Trophoblast cell (in vitro differentiated cells and primary cell): ENCODE measurements around the gene FBXL17.

Source experiments
- DNase-seq, 2 donors: peaks; one replicate each; pipeline ENCODE4 v3.0.0-alpha.2; 2016
- H2AFZ ChIP-seq: 2 replicates; pipeline ENCODE4 v1.6.1; 2013; ENCODE audit warnings: low read length, moderate library complexity, mild to moderate bottlenecking; ENCODE audit not compliant: insufficient read depth, poor library complexity
- H2AK5ac ChIP-seq: 2 replicates; pipeline ENCODE4 v1.6.1; 2013; ENCODE audit warnings: mild to moderate bottlenecking, low read length
- H2BK120ac ChIP-seq: 2 replicates; pipeline ENCODE4 v1.6.1; 2013; ENCODE audit warnings: low read length, mild to moderate bottlenecking, moderate library complexity; ENCODE audit not compliant: insufficient read depth, poor library complexity
- H2BK12ac ChIP-seq: 2 replicates; pipeline ENCODE4 v1.6.1; 2013; ENCODE audit warnings: mild to moderate bottlenecking, low read length, moderate library complexity
- H2BK5ac ChIP-seq: 2 replicates; pipeline ENCODE4 v1.6.1; 2013; ENCODE audit warnings: low read length, low read depth, moderate library complexity, mild to moderate bottlenecking; ENCODE audit not compliant: poor library complexity
- H3K14ac ChIP-seq: 2 replicates; pipeline ENCODE4 v1.6.1; 2013; ENCODE audit warnings: mild to moderate bottlenecking, low read length
- H3K18ac ChIP-seq: 2 replicates; pipeline ENCODE4 v1.6.1; 2013; ENCODE audit warnings: mild to moderate bottlenecking, low read length
- H3K23ac ChIP-seq: 2 replicates; pipeline ENCODE4 v1.6.1; 2013; ENCODE audit warnings: low read length
- H3K27ac ChIP-seq: 2 replicates; pipeline ENCODE4 v1.5.1; 2013; ENCODE audit warnings: low read depth, mild to moderate bottlenecking, inconsistent platforms, low read length, moderate library complexity
- H3K27me3 ChIP-seq: 2 replicates; pipeline ENCODE4 v1.6.1; 2013; ENCODE audit warnings: inconsistent platforms, mild to moderate bottlenecking, low read length, moderate library complexity; ENCODE audit not compliant: insufficient read depth
- H3K36me3 ChIP-seq, 2 experiments: 1 replicate in 1 of 2; 2 replicates in 1 of 2; pipeline ENCODE4 v1.6.1; 2013; ENCODE audit warnings: low read length in 2 of 2, mild to moderate bottlenecking in 2 of 2, moderate library complexity in 1 of 2; ENCODE audit not compliant: insufficient read depth in 2 of 2, control insufficient read depth in 1 of 2
- H3K4ac ChIP-seq: 2 replicates; pipeline ENCODE4 v1.6.1; 2013; ENCODE audit warnings: low read depth, mild to moderate bottlenecking, low read length, moderate library complexity
- H3K4me1 ChIP-seq, 2 experiments: 1 replicate in 1 of 2; 2 replicates in 1 of 2; pipeline ENCODE4 v1.6.1; 2013; ENCODE audit warnings: low read length in 2 of 2, mild to moderate bottlenecking in 2 of 2, moderate library complexity in 1 of 2; ENCODE audit not compliant: insufficient read depth in 2 of 2, control insufficient read depth in 1 of 2
- H3K4me2 ChIP-seq: 2 replicates; pipeline ENCODE4 v1.6.1; 2013; ENCODE audit warnings: inconsistent platforms, mild to moderate bottlenecking, low read length, moderate library complexity
- H3K4me3 ChIP-seq: 2 replicates; pipeline ENCODE4 v1.5.1; 2013; ENCODE audit warnings: mild to moderate bottlenecking, low read depth, low read length, inconsistent platforms
- H3K79me1 ChIP-seq: one replicate; pipeline ENCODE4 v1.6.1; 2013; ENCODE audit warnings: low read length
- H3K79me2 ChIP-seq: 2 replicates; pipeline ENCODE4 v1.6.1; 2013; ENCODE audit warnings: low read length, mild to moderate bottlenecking; ENCODE audit not compliant: control insufficient read depth, insufficient read depth, poor library complexity
- H3K9ac ChIP-seq: 2 replicates; pipeline ENCODE4 v1.6.1; 2013; ENCODE audit warnings: mild to moderate bottlenecking, low read length
- H3K9me3 ChIP-seq: 2 replicates; pipeline ENCODE4 v1.6.1; 2013; ENCODE audit warnings: low read depth, mild to moderate bottlenecking, control low read depth, inconsistent platforms, low read length; ENCODE audit not compliant: insufficient read depth
- H4K12ac ChIP-seq: 2 replicates; pipeline ENCODE4 v1.6.1; 2013; ENCODE audit warnings: low read depth, mild to moderate bottlenecking, low read length, moderate library complexity
- H4K8ac ChIP-seq: 2 replicates; pipeline ENCODE4 v1.6.1; 2013; ENCODE audit warnings: low read depth, mild to moderate bottlenecking, low read length, moderate library complexity
- H4K91ac ChIP-seq: one replicate; pipeline ENCODE4 v1.6.1; 2013; ENCODE audit warnings: low read depth, mild to moderate bottlenecking, low read length, moderate library complexity
- WGBS: extraction: QIAGEN DNeasy Blood & Tissue Kit; methylation state at CpG from one replicate; pipeline ENCODE4 v1.1.7; 2013; ENCODE audit warnings: missing lambda C conversion rate; ENCODE audit not compliant: insufficient read length, insufficient coverage; ENCODE audit errors: extremely low coverage; 5-methylcytosine and 5-hydroxymethylcytosine counted together

FBXL17 gene

DNA sequence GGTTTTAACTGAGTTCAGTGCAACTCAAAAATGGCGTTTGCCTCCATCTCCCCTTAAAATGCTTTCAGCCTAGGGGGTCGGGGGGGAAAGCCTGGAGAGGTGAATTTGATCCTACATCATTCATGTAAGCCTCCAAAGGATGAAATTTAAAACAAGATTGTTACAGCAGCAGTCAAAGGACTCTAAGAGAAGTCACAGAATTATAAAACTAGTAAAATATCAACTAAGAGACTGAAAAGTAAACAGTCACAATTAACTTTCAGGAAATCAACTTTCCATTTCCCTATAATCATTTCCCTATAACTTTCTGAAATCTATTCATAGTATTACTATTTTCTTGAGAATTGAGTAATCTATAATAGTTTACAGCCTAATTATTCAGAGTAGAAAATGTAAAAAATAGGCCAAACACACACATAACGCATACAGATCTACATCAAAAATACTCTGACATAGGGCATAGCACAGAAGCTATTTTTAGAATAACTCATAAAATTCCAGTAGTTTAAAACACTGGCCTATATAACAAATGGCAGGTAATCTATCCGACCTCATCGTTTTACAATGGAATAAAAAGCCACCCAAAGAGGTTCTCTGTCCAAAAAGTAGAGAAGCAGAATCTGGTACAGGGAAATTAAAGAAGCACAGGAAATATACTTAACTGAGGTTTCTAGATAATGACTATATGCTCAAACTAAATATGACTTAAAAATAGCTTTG, 37.6 kb downstream of the FBXL17 start:
- H2BK120ac ChIP-seq: no peak overlapping the region
- no peak overlapping the region for H4K12ac ChIP-seq
- no CpG with 5 or more reads among the region's 5 CpGs for WGBS
- H3K14ac ChIP-seq: no peak overlapping the region
- H3K27ac ChIP-seq: no peak overlapping the region
- H4K91ac ChIP-seq: no peak overlapping the region
- H3K4me3 ChIP-seq: no peak overlapping the region
- no peak overlapping the region for H2BK5ac ChIP-seq
- H2BK12ac ChIP-seq: no peak overlapping the region
- no peaks in the 10 kb centered on the region for H3K79me1 ChIP-seq
- no peak overlapping the region for H3K9ac ChIP-seq
- no peaks in the 10 kb centered on the region for H3K9me3 ChIP-seq
- no peak overlapping the region for H3K4ac ChIP-seq
- no peaks in the 10 kb centered on the region for H3K27me3 ChIP-seq
- H4K8ac ChIP-seq: no peak overlapping the region
- H3K23ac ChIP-seq: no peak overlapping the region
- no peaks in the 10 kb centered on the region for H3K79me2 ChIP-seq
- DNase-seq: no peak
- no peaks in the 10 kb centered on the region for H3K36me3 ChIP-seq
- H2AK5ac ChIP-seq: no peak overlapping the region
- H3K18ac ChIP-seq: no peak overlapping the region
- H3K4me1 ChIP-seq: no peaks in the 10 kb centered on the region
- no peak overlapping the region for H3K4me2 ChIP-seq
- H2AFZ ChIP-seq: no peak overlapping the region

DNA sequence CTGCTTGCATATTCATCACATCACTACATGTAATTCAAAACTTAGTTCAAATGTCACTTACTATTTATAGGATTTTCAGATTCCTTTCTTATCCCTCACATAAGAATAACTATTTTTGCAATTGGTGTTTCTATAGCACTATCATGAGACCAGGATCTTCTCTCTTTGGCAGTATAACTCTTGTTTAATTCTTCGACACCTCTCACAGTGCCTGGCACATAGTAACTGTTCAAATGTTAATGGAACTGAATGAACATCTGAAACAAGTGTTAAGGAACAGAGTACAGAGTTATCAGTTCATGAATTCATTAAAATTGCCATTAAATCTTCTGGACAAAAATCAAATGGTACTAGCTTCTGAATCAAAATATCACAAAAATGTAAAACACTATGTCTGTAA, 40.0 kb downstream of the FBXL17 start:
- Histone ChIP-seq H3K9me3 (no peaks in the 10 kb centered on the region), H3K4me3 (no peak overlapping the region), H2BK12ac (no peak overlapping the region), H3K4me2 (no peak overlapping the region), H3K4ac (no peak overlapping the region), H3K14ac (no peak overlapping the region), H3K4me1 (no peaks in the 10 kb centered on the region), H2BK120ac (no peak overlapping the region), H4K12ac (no peak overlapping the region), H2BK5ac (no peak overlapping the region), H2AK5ac (no peak overlapping the region), H3K36me3 (no peaks in the 10 kb centered on the region), H3K79me2 (no peaks in the 10 kb centered on the region), H3K27me3 (no peaks in the 10 kb centered on the region), H3K79me1 (no peaks in the 10 kb centered on the region), H4K91ac (no peak overlapping the region), H4K8ac (no peak overlapping the region), H3K27ac (no peak overlapping the region), H3K23ac (no peak overlapping the region), H3K9ac (no peak overlapping the region), H3K18ac (no peak overlapping the region), H2AFZ (no peak overlapping the region)
- DNase-seq: no peak
- WGBS: no CpG with 5 or more reads among the region's 1 CpG

DNA sequence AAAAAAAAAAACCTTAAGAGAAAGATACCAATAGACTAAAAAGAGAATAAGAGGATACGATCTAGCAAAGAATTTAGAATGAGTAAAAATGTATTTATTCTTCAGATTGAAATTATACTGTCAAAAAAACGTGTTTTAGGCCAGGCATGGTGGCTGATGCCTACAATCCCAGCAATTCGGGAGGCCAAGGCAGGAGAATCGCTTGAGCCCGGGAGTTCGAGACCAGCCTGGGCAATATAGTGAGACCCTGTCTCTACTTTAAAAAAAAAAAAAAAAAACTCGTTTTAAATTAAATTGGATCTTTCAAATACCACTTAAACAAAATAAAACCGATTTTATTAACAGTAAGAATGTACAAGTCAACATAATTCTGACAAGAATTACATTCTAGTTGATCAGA, 41.8 kb downstream of the FBXL17 start:
- Histone ChIP-seq H2BK5ac (no peak overlapping the region), H2AFZ (no peak overlapping the region), H2BK12ac (no peak overlapping the region), H4K91ac (no peak overlapping the region), H4K12ac (no peak overlapping the region), H3K9ac (no peak overlapping the region), H3K79me1 (no peaks in the 10 kb centered on the region), H3K4ac (no peak overlapping the region), H3K27ac (no peak overlapping the region), H3K23ac (no peak overlapping the region), H3K4me1 (no peaks in the 10 kb centered on the region), H3K36me3 (no peaks in the 10 kb centered on the region), H3K18ac (no peak overlapping the region), H3K4me3 (no peak overlapping the region), H3K27me3 (no peaks in the 10 kb centered on the region), H4K8ac (no peak overlapping the region), H3K14ac (no peak overlapping the region), H3K79me2 (no peaks in the 10 kb centered on the region), H3K9me3 (no peaks in the 10 kb centered on the region), H2BK120ac (no peak overlapping the region), H2AK5ac (no peak overlapping the region), H3K4me2 (no peak overlapping the region)
- WGBS: no CpG with 5 or more reads among the region's 8 CpGs
- no peak for DNase-seq

DNA sequence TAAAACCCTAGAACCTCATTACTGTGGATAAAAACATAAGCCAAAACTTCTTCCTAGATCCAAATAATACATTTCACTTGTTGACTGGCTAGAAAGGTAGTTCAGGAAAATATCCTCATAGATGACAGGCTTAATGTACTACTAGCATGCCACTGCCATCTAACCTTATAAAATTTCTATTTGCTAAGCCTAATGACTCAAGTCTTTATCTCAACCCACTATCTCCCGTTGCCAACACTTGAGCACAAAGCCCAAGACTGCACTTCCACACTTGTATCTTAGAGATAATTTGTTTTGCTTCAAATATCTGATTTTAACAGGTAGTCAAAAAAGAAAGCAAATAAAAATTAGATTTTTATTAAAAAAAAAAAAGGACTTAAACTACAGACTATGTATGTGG, 42.7 kb downstream of the FBXL17 start:
- Histone ChIP-seq H3K36me3 (no peaks in the 10 kb centered on the region), H4K8ac (no peak overlapping the region), H3K23ac (no peak overlapping the region), H3K4me1 (no peaks in the 10 kb centered on the region), H4K91ac (no peak overlapping the region), H3K4ac (no peak overlapping the region), H2AFZ (no peak overlapping the region), H3K9me3 (no peaks in the 10 kb centered on the region), H4K12ac (no peak overlapping the region), H3K27me3 (no peaks in the 10 kb centered on the region), H2BK12ac (no peak overlapping the region), H2BK120ac (no peak overlapping the region), H3K79me2 (no peaks in the 10 kb centered on the region), H3K14ac (no peak overlapping the region), H3K27ac (no peak overlapping the region), H3K4me3 (no peak overlapping the region), H3K4me2 (no peak overlapping the region), H3K18ac (no peak overlapping the region), H2BK5ac (no peak overlapping the region), H2AK5ac (no peak overlapping the region), H3K9ac (no peak overlapping the region), H3K79me1 (no peaks in the 10 kb centered on the region)
- no peak for DNase-seq
- no CpG with 5 or more reads among the region's 1 CpG for WGBS
